GM12878 (cell line): ENCODE measurements around the gene HSCB. TPM values are rescaled to one million over a fixed set of nuclear protein-coding genes. Genes with fewer than 3 reads are reported as not detected.

Source experiments
- ATAC-seq: fragments of 200-7000 bp; cut with Tn5 transposase; 3 replicates; pipeline ENCODE4 v1.9.1; 2020; ENCODE audit warnings: mild to moderate bottlenecking, moderate library complexity
- BruUV-seq: library from RNA; stranded (reverse); fragments of 400-500 nt; replicated peaks from 2 replicates; lab custom pipeline; 2021; lab: Mats Ljungman, UMichigan
- CTCF ChIA-PET: fragments of 300-600 bp; sonication (Branson Sonifier 250); formaldehyde crosslinking; extraction: SDS; loops from one replicate; lab custom pipeline; 2021; ENCODE audit warnings: inconsistent platforms; lab: Yijun Ruan, JAX
- POLR2A ChIA-PET: fragments of 350-600 bp; formaldehyde crosslinking; extraction: SDS; loops from one replicate; lab custom pipeline; 2021; ENCODE audit warnings: inconsistent platforms; lab: Charles Lee
- RAD21 ChIA-PET: fragments of 300-600 bp; sonication (Branson Sonifier 250); formaldehyde crosslinking; loops from one replicate; lab custom pipeline; 2023; ENCODE audit warnings: antibody characterized with exemption; ENCODE audit not compliant: unreplicated experiment; lab: Charles Lee
- SMC1A ChIA-PET: fragments of 300-600 bp; sonication (Branson Sonifier 250); formaldehyde crosslinking; loops from one replicate; lab custom pipeline; 2023; ENCODE audit not compliant: unreplicated experiment, uncharacterized antibody; lab: Charles Lee
- DNase-seq: peaks from one replicate; pipeline ENCODE4 v3.0.0-alpha.2; 2011; ENCODE audit warnings: low read depth, low spot score
- FAIRE-seq: peaks from 3 replicates; lab custom pipeline; 2011; peaks lifted over from hg19 to GRCh38; lab: Jason Lieb, UNC
- H2AFZ ChIP-seq: 2 replicates; pipeline ENCODE4 v1.6.0; 2011; ENCODE audit warnings: low read depth, low read length, control low read depth; ENCODE audit not compliant: control insufficient read depth
- H3K27ac ChIP-seq: 2 replicates; pipeline ENCODE4 v1.5.1; 2011; ENCODE audit warnings: control low read depth; ENCODE audit not compliant: control insufficient read depth, insufficient read depth
- H3K27me3 ChIP-seq, 2 experiments: replicated peaks in 1 of 2; 2 replicates each; pipeline versions ENCODE4 v1.6.0 to v1.6.1; 2011; ENCODE audit warnings: low read length in 1 of 2; ENCODE audit not compliant: control insufficient read depth in 2 of 2, insufficient read depth in 2 of 2
- H3K36me3 ChIP-seq, 2 experiments: 2 replicates each; pipeline ENCODE4 v1.5.1; 2011; ENCODE audit warnings: low read length in 1 of 2; ENCODE audit not compliant: control insufficient read depth in 2 of 2, insufficient read depth in 2 of 2
- H3K4me1 ChIP-seq: 2 replicates; pipeline ENCODE4 v1.6.1; 2011; ENCODE audit warnings: mild to moderate bottlenecking, low read length, moderate library complexity, mixed read lengths; ENCODE audit not compliant: control insufficient read depth, insufficient read depth
- H3K4me2 ChIP-seq: 2 replicates; pipeline ENCODE4 v1.6.0; 2011; ENCODE audit warnings: control low read depth; ENCODE audit not compliant: control insufficient read depth, insufficient read depth
- H3K4me3 ChIP-seq: fragments of 200-600 bp; sonication (generic); 2 replicates; pipeline ENCODE4 v1.5.1; 2016
- H3K79me2 ChIP-seq: 2 replicates; pipeline ENCODE4 v1.6.0; 2011; ENCODE audit warnings: low read length; ENCODE audit not compliant: control insufficient read depth, insufficient read depth
- H3K9ac ChIP-seq: 2 replicates; pipeline ENCODE4 v1.8.0; 2011; ENCODE audit warnings: low read length, control low read depth, mixed read lengths; ENCODE audit not compliant: control insufficient read depth, insufficient read depth
- H3K9me3 ChIP-seq: replicated peaks from 3 replicates; pipeline ENCODE4 v1.5.1; 2011; ENCODE audit warnings: mild to moderate bottlenecking, low read length; ENCODE audit not compliant: control insufficient read depth, insufficient read depth
- H4K20me1 ChIP-seq: 2 replicates; pipeline ENCODE4 v1.6.0; 2011; ENCODE audit not compliant: control insufficient read depth, insufficient read depth
- ATF7 ChIP-seq: fragments of 450-650 bp; IDR thresholded peaks from 2 replicates; pipeline ENCODE4 v1.6.1; 2016; ENCODE audit warnings: low read depth, mild to moderate bottlenecking
- BCL11A ChIP-seq: IDR thresholded peaks from 2 replicates; pipeline ENCODE4 v1.6.1; 2011; ENCODE audit warnings: low read depth, low read length
- DPF2 ChIP-seq: fragments of 450-650 bp; IDR thresholded peaks from 2 replicates; pipeline ENCODE4 v1.6.1; 2017; ENCODE audit warnings: mild to moderate bottlenecking
- EED ChIP-seq: sonication (generic); IDR thresholded peaks from 2 replicates; pipeline ENCODE4 v1.6.1; 2016; ENCODE audit warnings: antibody characterized with exemption, low read depth
- FOXM1 ChIP-seq: IDR thresholded peaks from 2 replicates; pipeline ENCODE4 v1.6.1; 2012; ENCODE audit warnings: low read depth, mild to moderate bottlenecking, inconsistent platforms, low read length, moderate library complexity
- HDAC2 ChIP-seq: fragments of 200-600 bp; sonication (generic); IDR thresholded peaks from 2 replicates; pipeline ENCODE4 v1.6.1; 2017
- IKZF1 ChIP-seq: fragments of 450-650 bp; conservative IDR thresholded peaks from 2 replicates; pipeline ENCODE4 v1.6.1; 2017; ENCODE audit warnings: antibody characterized with exemption, mild to moderate bottlenecking
- JUND ChIP-seq: IDR thresholded peaks from 2 replicates; pipeline ENCODE4 v1.6.1; 2012; ENCODE audit warnings: low read depth, mild to moderate bottlenecking, low read length, improper control_type of control experiment, moderate library complexity
- LARP7 ChIP-seq: fragments of 450-650 bp; IDR thresholded peaks from 2 replicates; pipeline ENCODE4 v1.6.1; 2017; ENCODE audit warnings: mild to moderate bottlenecking
- NFIC ChIP-seq: IDR thresholded peaks from 2 replicates; pipeline ENCODE4 v1.6.1; 2012; ENCODE audit warnings: low read depth, mild to moderate bottlenecking, inconsistent platforms, low read length, moderate library complexity
- POU2F2 ChIP-seq: IDR thresholded peaks from 3 replicates; pipeline ENCODE4 v1.6.1; 2011; ENCODE audit warnings: low read depth, mild to moderate bottlenecking, low read length, borderline replicate concordance
- STAT3 ChIP-seq: IDR thresholded peaks from 2 replicates; pipeline ENCODE4 v1.6.1; 2011; ENCODE audit warnings: low read depth, low read length, improper control_type of control experiment
- TARDBP ChIP-seq: IDR thresholded peaks from 2 replicates; pipeline ENCODE4 v1.6.1; 2016; ENCODE audit warnings: borderline replicate concordance
- YY1 ChIP-seq: IDR thresholded peaks from 2 replicates; pipeline ENCODE4 v1.6.1; 2011; ENCODE audit warnings: low read depth, mild to moderate bottlenecking, low read length
- ZNF384 ChIP-seq: IDR thresholded peaks from 2 replicates; pipeline ENCODE4 v1.6.1; 2012; ENCODE audit warnings: low read depth, mild to moderate bottlenecking, low read length, improper control_type of control experiment, borderline replicate concordance
- WGBS: methylation state at CpG from one replicate; pipeline ENCODE4 v1.1.6; 2016; ENCODE audit warnings: low lambda C conversion rate; ENCODE audit not compliant: insufficient replicate concordance, insufficient coverage; ENCODE audit errors: missing lambda C conversion rate; 5-methylcytosine and 5-hydroxymethylcytosine counted together
- in situ Hi-C: fragments of 300-500 bp; cut with MboI; formaldehyde crosslinking; loops from 9 replicates; pipeline ENCODE4 v1.14.3; 2018; ENCODE audit warnings: mixed read lengths
- intact Hi-C: fragments of 100-400 bp; cut with micrococcal nuclease; formaldehyde crosslinking; loops from one replicate; pipeline ENCODE4 v1.14.2; 2022; ENCODE audit not compliant: unreplicated experiment
- polyA plus RNA-seq, 11 experiments: library from polyadenylated mRNA; depleted of rRNA in 4 of 11; unstranded in 6 of 11; stranded (reverse) in 5 of 11; fragments of >200 nt; fragmentation: Nextera tagmentation in 4 of 11; fragmentation: Illumina TruSeq in 1 of 11; extraction: Ambion mirVana in 4 of 11; extraction: Trizol in 1 of 11; gene quantifications; 1 replicate in 1 of 11; 2 replicates in 10 of 11; pipeline versions ENCODE4 v1.2.1 to v1.2.3, GENCODE V29; 2011 to 2016; ENCODE audit warnings: inconsistent platforms in 2 of 11, missing spikeins in 2 of 11, low read depth in 1 of 11
- total RNA-seq, 4 experiments: library from RNA; depleted of rRNA in 3 of 4; stranded (reverse); fragments of >200 nt in 3 of 4; fragmentation: Illumina TruSeq in 1 of 4; extraction: Trizol in 1 of 4; gene quantifications; 2 replicates each; pipeline versions ENCODE4 v1.2.1 to v1.2.3, GENCODE V29; 2013 to 2021
- TF ChIP-seq, protein P1 (sequence below): fragments of 150-350 bp; IDR thresholded peaks from 2 replicates; pipeline ENCODE4 v1.6.1; 2014; ENCODE audit warnings: mild to moderate bottlenecking, low read depth, low read length

The HSCB gene
- total and polyA plus RNA-seq, 10 of the 15 experiments (the other 5 are each of a cell fraction or from before 2014, with no cell fraction given), result 10.6 to 28.4 (median 20.8) TPM

DNA sequence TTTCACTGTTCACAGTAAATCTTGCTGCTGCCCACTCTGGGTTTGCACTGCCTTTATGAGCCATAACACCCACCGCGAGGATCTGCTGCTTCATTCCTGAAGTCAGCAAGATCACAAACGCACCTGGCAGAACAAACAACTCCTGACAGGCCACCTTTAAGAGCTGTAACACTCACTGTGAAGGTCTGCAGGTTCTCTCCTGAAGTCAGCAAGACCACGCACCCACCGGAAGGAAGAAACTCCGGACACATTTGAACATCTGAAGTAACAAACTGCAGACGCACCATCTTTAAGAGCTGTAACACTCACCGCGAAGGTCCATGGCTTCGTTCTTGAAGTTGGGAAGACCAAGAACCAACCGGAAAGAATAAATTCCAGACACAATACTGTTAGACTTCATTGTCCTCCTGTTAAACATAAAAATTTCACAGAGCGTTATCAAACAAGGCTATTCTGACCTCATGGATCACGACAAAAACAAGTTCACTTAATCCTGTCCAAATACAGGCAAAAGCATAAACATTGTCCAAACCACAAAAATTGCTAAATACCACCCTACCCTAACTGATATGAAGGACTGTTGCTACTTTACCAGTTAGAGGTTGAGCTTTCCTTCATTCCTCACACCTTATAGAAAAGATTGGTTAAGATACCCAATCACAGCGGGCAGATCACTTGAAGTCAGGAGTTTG lies 27.7 kb downstream of the HSCB start:
- DNase-seq, result no peak
- WGBS, result 88% methylated on average over 14 of the region's 14 CpGs
- H3K9me3 ChIP-seq, result no peaks in the 10 kb centered on the region; the same call in 2 of the 3 replicates
- no peak for FAIRE-seq
- ATAC-seq, result no peak
- no TSS peak for BruUV-seq
- RAD21 ChIA-PET, result no interaction called here
- H3K27ac ChIP-seq, result no peak overlapping the region
- SMC1A ChIA-PET, result no interaction called here
- H2AFZ ChIP-seq, result no peak overlapping the region
- in situ Hi-C loops (no loop called here), intact Hi-C loops (loop anchor here (10.0 kb wide), 1 partner anchor 55 kb away; no protein-coding TSS in a partner anchor)
- peaks cover 16% of the 10 kb centered on the region for H3K79me2 ChIP-seq
- TF ChIP-seq DPF2 (no peak), IKZF1 (no peak), ATF7 (no peak), HDAC2 (no peak), LARP7 (no peak), EED (no peak), NFIC (no peak), JUND (no peak), POU2F2 (no peak), BCL11A (no peak), FOXM1 (no peak), STAT3 (no peak), YY1 (no peak), ZNF384 (no peak), TARDBP (no peak)
- TF ChIP-seq, protein P1, sequence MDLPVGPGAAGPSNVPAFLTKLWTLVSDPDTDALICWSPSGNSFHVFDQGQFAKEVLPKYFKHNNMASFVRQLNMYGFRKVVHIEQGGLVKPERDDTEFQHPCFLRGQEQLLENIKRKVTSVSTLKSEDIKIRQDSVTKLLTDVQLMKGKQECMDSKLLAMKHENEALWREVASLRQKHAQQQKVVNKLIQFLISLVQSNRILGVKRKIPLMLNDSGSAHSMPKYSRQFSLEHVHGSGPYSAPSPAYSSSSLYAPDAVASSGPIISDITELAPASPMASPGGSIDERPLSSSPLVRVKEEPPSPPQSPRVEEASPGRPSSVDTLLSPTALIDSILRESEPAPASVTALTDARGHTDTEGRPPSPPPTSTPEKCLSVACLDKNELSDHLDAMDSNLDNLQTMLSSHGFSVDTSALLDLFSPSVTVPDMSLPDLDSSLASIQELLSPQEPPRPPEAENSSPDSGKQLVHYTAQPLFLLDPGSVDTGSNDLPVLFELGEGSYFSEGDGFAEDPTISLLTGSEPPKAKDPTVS, result no peak
- no peak overlapping the region for H3K4me2 ChIP-seq
- no peaks in the 10 kb centered on the region for H4K20me1 ChIP-seq
- no peaks in the 10 kb centered on the region for H3K27me3 ChIP-seq
- H3K36me3 ChIP-seq, result no peaks in the 10 kb centered on the region
- H3K4me1 ChIP-seq, result no peaks in the 10 kb centered on the region
- CTCF ChIA-PET, result interaction anchor here (1.1 to 1.4 kb wide), 2 partner anchors 9 to 267 kb away, joined by 3 read pairs; no protein-coding TSS in a partner anchor
- no peak overlapping the region for H3K4me3 ChIP-seq
- POLR2A ChIA-PET, result no interaction called here
- H3K9ac ChIP-seq, result no peak overlapping the region
